Panc1 (cell line): Measurements from ENCODE around the gene YAE1. TPM values are rescaled to one million over a fixed set of nuclear protein-coding genes. Genes with fewer than 3 reads are reported as not detected.

Source experiments
- ATAC-seq: fragments of 200-7000 bp; cut with Tn5 transposase; 2 replicates; pipeline ENCODE4 v1.9.1; 2020; ENCODE audit warnings: mild to moderate bottlenecking, moderate library complexity
- BruUV-seq: library from RNA; stranded (reverse); fragments of 400-500 nt; replicated peaks from 2 replicates; lab custom pipeline; 2021; lab: Mats Ljungman, UMichigan
- CTCF ChIA-PET: fragments of 300-600 bp; sonication (Branson Sonifier 250); formaldehyde crosslinking; loops from one replicate; lab custom pipeline; 2022; ENCODE audit warnings: antibody characterized with exemption; lab: Charles Lee
- POLR2A ChIA-PET: fragments of 300-600 bp; sonication (Branson Sonifier 250); formaldehyde crosslinking; loops from one replicate; lab custom pipeline; 2022; ENCODE audit warnings: antibody characterized with exemption; lab: Charles Lee
- DNase-seq: peaks from one replicate; pipeline ENCODE4 v3.0.0-alpha.2; 2010; ENCODE audit warnings: low read depth, low spot score
- H3K27ac ChIP-seq: 2 replicates; pipeline ENCODE4 v1.5.1; 2011; ENCODE audit warnings: mild to moderate bottlenecking, low read length, inconsistent platforms
- H3K27me3 ChIP-seq: fragments of 200-500 bp; sonication (Bioruptor generic); 2 replicates; pipeline ENCODE4 v1.6.0; 2014; ENCODE audit warnings: low read length, inconsistent platforms; ENCODE audit not compliant: control insufficient read depth, insufficient read depth
- H3K36me3 ChIP-seq: fragments of 200-500 bp; sonication (Bioruptor generic); 2 replicates; pipeline ENCODE4 v1.5.1; 2014; ENCODE audit warnings: inconsistent platforms, mild to moderate bottlenecking, low read length, moderate library complexity; ENCODE audit not compliant: control insufficient read depth, insufficient read depth
- H3K4me1 ChIP-seq: 2 replicates; pipeline ENCODE4 v1.5.1; 2011; ENCODE audit warnings: inconsistent platforms, mild to moderate bottlenecking, low read length, moderate library complexity; ENCODE audit not compliant: control insufficient read depth, insufficient read depth
- H3K4me3 ChIP-seq, 2 experiments: 2 replicates each; pipeline ENCODE4 v1.5.1; 2011 to 2012; ENCODE audit warnings: low read depth in 2 of 2, low read length in 2 of 2, mild to moderate bottlenecking in 2 of 2, inconsistent platforms in 1 of 2, moderate library complexity in 1 of 2
- H3K9me3 ChIP-seq: fragments of 200-500 bp; sonication (Bioruptor generic); 2 replicates; pipeline ENCODE4 v1.5.1; 2014; ENCODE audit warnings: low read depth, mild to moderate bottlenecking, inconsistent platforms, low read length, moderate library complexity; ENCODE audit not compliant: control insufficient read depth, insufficient read depth
- CTCF ChIP-seq: fragments of 450-650 bp; IDR thresholded peaks from 2 replicates; pipeline ENCODE4 v1.5.1; 2017; ENCODE audit warnings: mild to moderate bottlenecking
- POLR2AphosphoS5 ChIP-seq: IDR thresholded peaks from 2 replicates; pipeline ENCODE4 v1.6.1; 2012; ENCODE audit warnings: mild to moderate bottlenecking, low read depth, low read length, moderate library complexity
- REST ChIP-seq, 2 experiments: IDR thresholded peaks; 2 replicates each; pipeline ENCODE4 v1.6.1; 2011 to 2012; ENCODE audit warnings: low read depth in 2 of 2, control low read depth in 1 of 2, low read length in 1 of 2, mild to moderate bottlenecking in 1 of 2, moderate library complexity in 1 of 2; ENCODE audit not compliant: insufficient read depth in 1 of 2
- SIN3A ChIP-seq: IDR thresholded peaks from 2 replicates; pipeline ENCODE4 v1.6.1; 2012; ENCODE audit warnings: low read depth, mild to moderate bottlenecking, low read length, moderate library complexity, borderline replicate concordance; ENCODE audit not compliant: insufficient read depth
- TCF7L2 ChIP-seq: IDR thresholded peaks from 2 replicates; pipeline ENCODE4 v1.6.1; 2011; ENCODE audit warnings: mild to moderate bottlenecking, low read depth, low read length, inconsistent platforms
- in situ Hi-C: cut with HindIII; loops from 2 replicates; pipeline ENCODE4 v1.10.0; 2016; ENCODE audit warnings: low sequenced_read_pairs, low pct_unique_long_range_greater_than_20kb
- intact Hi-C: fragments of 100-400 bp; cut with micrococcal nuclease; formaldehyde crosslinking; loops from one replicate; pipeline ENCODE4 v1.10.0; 2022; ENCODE audit not compliant: unreplicated experiment
- total RNA-seq: library from RNA; stranded (reverse); gene quantifications from one replicate; pipeline ENCODE4 v1.2.1, GENCODE V29; 2021; ENCODE audit not compliant: unreplicated experiment

YAE1 gene
- total RNA-seq, 1 experiment from 2014 or later, result 20.1 TPM

GRCh38 chr7:39583539-39583938 is 17.3 kb downstream of the YAE1 start:
- H3K4me3 ChIP-seq, result no peak overlapping the region
- no peaks in the 10 kb centered on the region for H3K36me3 ChIP-seq
- H3K4me1 ChIP-seq, result no peaks in the 10 kb centered on the region
- ChIA-PET CTCF (no interaction called here), POLR2A (no interaction called here)
- no peak overlapping the region for H3K27ac ChIP-seq
- intact Hi-C loops, result no loop called here
- ATAC-seq (no peak), DNase-seq (no peak)
- no peaks in the 10 kb centered on the region for H3K9me3 ChIP-seq
- no TSS peak for BruUV-seq
- in situ Hi-C loops, result no loop called here
- TF ChIP-seq TCF7L2 (no peak), CTCF (no peak), REST (IDR thresholded peaks at IDR 0.05; ENCODE audit: insufficient read depth in 1 of 2, low read depth in 2 of 2, low read length in 1 of 2) (no peak), POLR2AphosphoS5 (no peak), SIN3A (no peak)
- no peaks in the 10 kb centered on the region for H3K27me3 ChIP-seq

GRCh38 chr7:39587393-39587792 is 21.2 kb downstream of the YAE1 start:
- no peak for DNase-seq
- Histone ChIP-seq H3K27ac (no peak overlapping the region), H3K4me1 (no peaks in the 10 kb centered on the region), H3K27me3 (no peaks in the 10 kb centered on the region), H3K4me3 (no peak overlapping the region), H3K36me3 (no peaks in the 10 kb centered on the region), H3K9me3 (no peaks in the 10 kb centered on the region)
- no peak for TF ChIP-seq REST (IDR thresholded peaks at IDR 0.05; ENCODE audit: insufficient read depth in 1 of 2, low read depth in 2 of 2, low read length in 1 of 2)
- no peak for TF ChIP-seq CTCF
- TF ChIP-seq SIN3A, result no peak
- TF ChIP-seq POLR2AphosphoS5, result no peak
- TF ChIP-seq TCF7L2, result no peak
- no peak for ATAC-seq
- POLR2A ChIA-PET, result no interaction called here
- in situ Hi-C loops, result no loop called here
- BruUV-seq, result no TSS peak
- CTCF ChIA-PET, result no interaction called here
- intact Hi-C loops, result no loop called here
